GM18505 (cell line): ENCODE data around the gene NPPA.
"Not testable (repeated sequence)": the region's sequence is repeated elsewhere in the genome, so short reads cannot be mapped to it uniquely, and the experiment has no call there.

ENCODE experiments used
- ATAC-seq: cut with Tn5 transposase; IDR thresholded peaks from one replicate; pipeline ENCODE4 v1.9.1; 2021; ENCODE audit not compliant: unreplicated experiment
- POLR2A ChIP-seq: IDR thresholded peaks from 4 replicates; pipeline ENCODE4 v1.6.1; 2011; ENCODE audit warnings: borderline replicate concordance; ENCODE audit not compliant: insufficient read depth, insufficient read length; ENCODE audit errors: extremely low read depth

The NPPA gene

GRCh38 chr1:11831945-11832725 is 15.4 kb downstream of the NPPA start:
- ATAC-seq = no peak
- TF ChIP-seq POLR2A = no peak

- no peak for TF ChIP-seq POLR2A
Observed at GRCh38 chr1:11828511-11828910, 19.1 kb downstream of the NPPA start.

DNA sequence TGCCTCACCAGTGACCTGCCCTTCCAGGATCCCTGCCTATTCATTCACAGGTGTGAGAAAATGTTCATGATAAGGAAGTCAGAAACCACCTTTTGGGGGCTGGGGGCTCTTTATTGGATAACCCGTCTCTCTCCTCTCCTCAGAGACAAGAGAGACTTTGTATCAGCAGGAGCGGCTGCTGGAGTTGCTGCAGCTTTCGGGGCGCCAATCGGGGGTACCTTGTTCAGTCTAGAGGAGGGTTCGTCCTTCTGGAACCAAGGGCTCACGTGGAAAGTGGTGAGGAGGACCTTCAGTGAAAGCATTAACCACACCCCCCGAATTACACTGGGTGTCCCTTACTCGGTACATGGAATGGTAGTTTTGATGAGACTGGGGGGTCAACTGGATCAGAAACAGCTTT is 20.6 kb downstream of the NPPA start:
- no peak for ATAC-seq
- TF ChIP-seq POLR2A = no peak

More at GRCh38 chr1:11828511-11828910, 19.1 kb downstream of the NPPA start:
- ATAC-seq = no peak

- no peak for ATAC-seq
- no peak for TF ChIP-seq POLR2A
Observed at GRCh38 chr1:11825131-11825530, 22.5 kb downstream of the NPPA start.

DNA sequence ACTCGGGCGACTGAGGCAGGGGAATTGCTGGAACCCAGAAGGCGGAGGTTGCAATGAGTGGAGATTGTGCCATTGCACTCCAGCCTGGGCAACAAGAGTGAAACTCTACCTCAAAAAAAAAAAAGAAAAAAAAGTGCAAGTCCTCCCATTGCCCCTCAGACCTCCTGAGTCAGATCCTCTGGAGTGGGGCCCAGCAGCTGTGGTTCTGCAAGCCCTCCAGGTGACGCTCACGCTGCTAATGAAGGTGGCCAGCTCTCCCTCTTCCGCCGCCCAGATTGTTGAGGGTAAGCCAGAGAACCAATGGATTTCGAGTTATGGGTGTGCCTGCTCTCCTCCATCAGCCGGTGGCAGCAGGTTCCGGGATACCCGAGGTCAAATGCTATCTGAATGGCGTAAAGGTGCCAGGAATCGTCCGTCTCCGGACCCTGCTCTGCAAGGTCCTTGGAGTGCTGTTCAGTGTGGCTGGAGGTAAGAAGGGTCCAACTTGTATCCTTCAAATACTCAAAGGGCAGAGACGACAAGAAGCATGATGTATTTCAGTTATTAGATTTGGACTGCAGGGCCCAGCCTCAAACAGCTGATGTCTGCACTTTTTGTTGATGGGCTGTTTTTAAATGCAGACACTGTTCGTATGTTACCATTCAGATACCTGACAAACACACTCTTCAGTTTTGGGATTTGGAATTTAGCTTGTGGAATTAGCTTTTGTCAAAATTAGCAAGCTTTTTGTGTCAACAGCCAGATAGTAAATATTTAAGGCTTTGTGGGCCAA is 24.0 kb downstream of the NPPA start:
- no peak for TF ChIP-seq POLR2A
- ATAC-seq = no peak

DNA sequence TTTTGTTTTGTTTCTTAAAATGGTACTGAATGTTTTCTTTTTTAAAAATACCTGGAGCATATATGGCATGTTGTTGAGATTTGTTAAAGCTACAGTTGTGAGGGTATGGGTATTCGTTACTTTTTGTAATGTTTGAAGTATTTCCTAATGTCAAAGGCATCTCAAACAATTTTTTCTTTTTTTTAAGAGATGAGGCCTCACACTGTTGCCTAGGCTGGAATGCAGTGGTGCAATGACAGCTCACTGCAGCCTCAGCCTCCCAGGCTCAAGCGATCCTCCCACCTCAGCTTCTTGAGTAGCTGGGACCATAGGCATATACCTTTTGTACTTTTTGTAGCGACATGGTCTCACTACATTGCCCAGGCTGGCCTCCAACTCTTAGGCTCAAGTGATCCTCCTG is 25.5 kb downstream of the NPPA start:
- no peak for ATAC-seq

DNA sequence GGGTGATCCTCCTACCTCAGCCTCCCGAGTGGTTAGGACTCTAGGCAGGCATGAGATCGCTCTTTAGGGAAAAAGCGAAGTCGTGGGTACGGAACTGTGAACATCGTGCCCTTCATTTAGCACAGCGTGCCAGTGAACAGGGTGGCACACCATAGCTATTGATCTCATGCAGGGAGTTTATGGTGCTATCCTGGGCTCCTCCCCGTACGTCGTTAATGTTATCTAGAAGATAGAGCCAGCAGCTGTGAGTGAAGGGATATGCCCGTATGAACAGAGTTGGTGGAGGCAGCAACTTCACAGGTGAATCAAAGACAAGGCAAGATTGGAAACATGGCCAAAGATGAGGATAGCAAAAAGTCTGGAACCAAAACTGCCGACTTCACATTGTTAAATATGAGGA is 30.4 kb downstream of the NPPA start:
- TF ChIP-seq POLR2A = no peak
- no peak for ATAC-seq

More for the DNA sequence above, 25.5 kb downstream of the NPPA start:
- TF ChIP-seq POLR2A = no peak

- ATAC-seq = no peak
- no peak for TF ChIP-seq POLR2A
Observed at GRCh38 chr1:11813021-11813420, 34.6 kb downstream of the NPPA start.

DNA sequence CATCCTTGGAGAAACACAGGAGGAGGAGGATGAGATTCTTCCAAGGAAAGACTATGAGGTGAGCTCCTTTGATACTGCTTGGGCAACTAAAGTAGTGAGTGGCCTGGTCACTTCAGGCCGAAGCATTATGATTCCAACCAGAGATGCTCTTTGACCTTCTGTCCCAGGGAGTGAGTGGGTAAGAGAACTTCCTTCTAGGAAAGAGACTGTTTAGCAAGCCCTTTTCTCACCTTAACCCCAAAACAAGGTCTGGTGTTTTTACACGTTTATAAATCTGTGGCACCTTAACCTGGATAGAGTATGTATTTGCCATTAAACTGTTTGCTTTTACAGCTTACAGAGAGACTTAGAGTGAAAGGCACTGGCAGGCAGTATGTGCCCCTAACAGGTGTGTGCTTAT is 40.5 kb downstream of the NPPA start:
- no peak for ATAC-seq
- no peak for TF ChIP-seq POLR2A

DNA sequence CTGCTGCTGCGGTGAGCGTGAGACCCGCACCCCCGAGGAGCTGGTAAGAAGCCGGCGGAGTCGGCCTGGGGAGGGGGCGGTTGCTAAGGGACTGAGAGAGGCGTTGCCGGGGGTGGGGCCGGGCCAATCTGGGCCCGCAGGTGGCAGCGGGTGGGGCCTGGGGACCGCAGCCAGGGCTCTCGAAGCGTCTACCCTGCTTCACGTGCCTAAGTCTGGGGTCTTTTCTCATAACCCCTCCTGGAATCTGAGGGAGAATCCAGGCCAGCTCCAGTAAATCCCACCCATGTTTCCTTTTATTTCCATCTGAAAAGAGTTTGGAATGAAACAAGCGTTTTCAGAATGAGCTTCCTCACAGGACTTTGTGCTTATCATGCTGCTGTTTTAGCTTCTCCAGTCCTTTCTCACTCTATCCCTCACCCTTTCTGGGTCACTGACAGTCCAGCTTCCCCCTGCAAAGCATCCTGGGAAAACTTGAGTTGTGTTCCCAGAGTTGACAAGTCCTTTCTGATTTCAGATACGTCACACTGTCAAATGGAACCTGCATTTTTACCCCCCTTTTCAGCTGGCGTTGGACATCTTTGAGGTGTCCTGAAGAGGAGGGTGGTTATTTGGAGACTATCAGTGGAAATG is 41.2 kb downstream of the NPPA start:
- peak; percentile 41 for ATAC-seq
- TF ChIP-seq POLR2A = no peak

- peak; percentile 78 for ATAC-seq
- TF ChIP-seq POLR2A = peak; percentile 86
Observed at GRCh38 chr1:11805422-11806306, 41.9 kb downstream of the NPPA start, which contains the start of the genes CLCN6 and MTHFR. TSS of gene CLCN6 (plus strand) at chr1:11806191. CDS start at chr1:11806263, 72 bp downstream. TSS of gene MTHFR (minus strand) at chr1:11805964. CDS start at chr1:11803116, 2,848 bp downstream.

DNA sequence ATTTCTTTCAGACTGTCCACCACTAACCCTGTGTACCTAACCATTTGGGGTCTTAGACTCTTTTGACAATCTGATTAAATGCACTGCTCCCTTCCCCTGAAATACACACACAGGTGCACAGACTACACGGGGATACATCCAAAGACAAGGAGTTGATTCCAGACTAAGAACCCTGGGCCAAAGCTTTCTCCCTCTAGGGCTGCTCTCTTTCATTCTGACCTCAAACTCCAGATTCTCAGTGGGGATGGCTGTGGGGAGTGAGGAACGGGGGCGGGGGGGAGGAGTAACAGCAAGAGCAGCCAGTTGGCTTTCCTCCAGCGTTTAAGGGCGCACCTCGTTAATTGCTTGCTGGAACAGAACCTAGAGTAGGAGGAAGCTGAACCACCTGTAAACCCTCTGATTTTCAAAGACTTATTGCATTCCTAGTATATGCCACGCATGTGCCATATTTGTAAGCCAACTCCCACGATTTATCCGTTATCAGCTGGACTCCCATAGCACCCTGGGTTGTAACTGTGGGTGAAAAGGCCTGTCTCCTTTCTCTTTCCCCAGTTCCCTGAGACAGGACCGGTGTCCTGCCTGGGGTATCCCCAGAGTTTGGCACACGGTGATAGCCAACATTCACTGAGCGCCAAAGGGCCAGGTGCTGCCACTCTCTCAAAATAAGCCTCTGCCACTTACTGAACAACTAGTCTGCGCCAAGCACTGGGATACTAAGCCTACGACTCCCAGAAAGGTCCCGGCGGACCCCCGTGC is 42.7 kb downstream of the NPPA start:
- ATAC-seq = no peak
- no peak for TF ChIP-seq POLR2A

GRCh38 chr1:11803924-11804665 is 43.5 kb downstream of the NPPA start:
- not testable (repeated sequence) for ATAC-seq
